Measurements from ENCODE around the gene GMDS. TPM values are rescaled to one million over a fixed set of nuclear protein-coding genes. Genes with fewer than 3 reads are reported as not detected.

GMDS gene
- total and polyA plus RNA-seq, 9 donors: 6.6 to 20.6 (median 11.0) TPM

- Histone ChIP-seq H3K9me3 (no peaks in the 10 kb centered on the region), H3K27ac (no peak overlapping the region), H3K36me3 (no peaks in the 10 kb centered on the region), H3K4me3 (no peak overlapping the region), H3K27me3 (no peaks in the 10 kb centered on the region), H3K4me1 (ENCODE audit: insufficient read depth) (no peaks in the 10 kb centered on the region)
- no peak for DNase-seq
- TF ChIP-seq POLR2A (IDR thresholded peaks at IDR 0.05) (no peak), EP300 (IDR thresholded peaks at IDR 0.05) (no peak), CTCF (IDR thresholded peaks at IDR 0.05) (no peak)
- 92 to 95% (median 94%) methylated on average over 9 of the region's 9 CpGs for WGBS, 3 donors
- intact Hi-C loops (cut with DNase I): no loop called here
These were observed 136.6 kb downstream of the GMDS start for GRCh38 chr6:2108700-2109306.

GRCh38 chr6:2104524-2104880 lies 140.9 kb downstream of the GMDS start:
- Histone ChIP-seq H3K36me3 (no peaks in the 10 kb centered on the region), H3K4me3 (no peak overlapping the region), H3K27me3 (no peaks in the 10 kb centered on the region), H3K27ac (no peak overlapping the region), H3K4me1 (ENCODE audit: insufficient read depth) (no peaks in the 10 kb centered on the region), H3K9me3 (no peaks in the 10 kb centered on the region)
- no peak for TF ChIP-seq EP300 (IDR thresholded peaks at IDR 0.05)
- no peak for TF ChIP-seq POLR2A (IDR thresholded peaks at IDR 0.05)
- TF ChIP-seq CTCF (IDR thresholded peaks at IDR 0.05): no peak
- DNase-seq: no peak
- intact Hi-C loops (cut with DNase I): loop anchor here in 3 of 4 donors (5.0 kb wide), 2 partner anchors 497 to 502 kb away; partner anchors contain the start of gene FOXC1 (in 1 of the 3)
- WGBS, 3 donors: 8 to 18% (median 16%) methylated on average over 1 of the region's 1 CpG

- DNase-seq: no peak
- WGBS, 3 donors: 58 to 65% (median 63%) methylated on average over 6 of the region's 6 CpGs
- Histone ChIP-seq H3K4me1 (ENCODE audit: insufficient read depth) (no peaks in the 10 kb centered on the region), H3K36me3 (no peaks in the 10 kb centered on the region), H3K27me3 (no peaks in the 10 kb centered on the region), H3K9me3 (no peaks in the 10 kb centered on the region), H3K27ac (no peak overlapping the region), H3K4me3 (no peak overlapping the region)
- intact Hi-C loops (cut with DNase I): loop anchor here in 3 of 4 donors (5.0 kb wide), 2 partner anchors 497 to 502 kb away; partner anchors contain the start of gene FOXC1 (in 1 of the 3)
- TF ChIP-seq CTCF (IDR thresholded peaks at IDR 0.05) (peak in 1 of 3 donors; percentile 31), POLR2A (IDR thresholded peaks at IDR 0.05) (no peak), EP300 (IDR thresholded peaks at IDR 0.05) (no peak)
These were observed 141.5 kb downstream of the GMDS start for GRCh38 chr6:2103765-2104523.

GRCh38 chr6:2102966-2103365 lies 142.4 kb downstream of the GMDS start:
- WGBS, 3 donors: 90 to 94% (median 93%) methylated on average over 5 of the region's 5 CpGs
- Histone ChIP-seq H3K36me3 (no peaks in the 10 kb centered on the region), H3K4me1 (ENCODE audit: insufficient read depth) (no peaks in the 10 kb centered on the region), H3K4me3 (no peak overlapping the region), H3K9me3 (no peaks in the 10 kb centered on the region), H3K27ac (no peak overlapping the region), H3K27me3 (no peaks in the 10 kb centered on the region)
- no peak for DNase-seq
- TF ChIP-seq CTCF (IDR thresholded peaks at IDR 0.05): no peak
- TF ChIP-seq EP300 (IDR thresholded peaks at IDR 0.05): no peak
- TF ChIP-seq POLR2A (IDR thresholded peaks at IDR 0.05): no peak
- intact Hi-C loops (cut with DNase I): loop anchor here in 3 of 4 donors (5.0 kb wide), 2 partner anchors 496 to 501 kb away; partner anchors contain the start of gene FOXC1 (in 1 of the 3)

Data from ovary (tissue), 9 donors.